Gastroesophageal sphincter (tissue), 4 donors: ENCODE measurements around the gene SRGN. TPM values are rescaled to one million over a fixed set of nuclear protein-coding genes. Genes with fewer than 3 reads are reported as not detected.

Experiments used
- ATAC-seq: fragments of 150-250 bp; one replicate; pipeline ENCODE4 v1.9.1; 2016; ENCODE audit warnings: mild to moderate bottlenecking, moderate library complexity
- H3K27ac ChIP-seq, 4 donors: fragments of 200-600 bp; sonication (generic) in 3 of 4; 1 replicate in 3 of 4; 2 replicates in 1 of 4; pipeline ENCODE4 v1.5.1; 2016 to 2019
- H3K27me3 ChIP-seq: fragments of 200-600 bp; sonication (generic); one replicate; pipeline ENCODE4 v1.5.1; 2019
- H3K36me3 ChIP-seq, 2 donors: fragments of 200-600 bp; sonication (generic); one replicate each; pipeline ENCODE4 v1.5.1; 2019; ENCODE audit warnings: control low read depth in 1 of 2
- H3K4me1 ChIP-seq, 3 donors: fragments of 200-600 bp; sonication (generic); 1 replicate in 2 of 3; 2 replicates in 1 of 3; pipeline ENCODE4 v1.5.1; 2016 to 2019; ENCODE audit warnings: control low read depth in 2 of 3
- H3K4me3 ChIP-seq, 2 donors: fragments of 200-600 bp; sonication (generic); one replicate each; pipeline ENCODE4 v1.5.1; 2019; ENCODE audit warnings: mild to moderate bottlenecking in 1 of 2, moderate library complexity in 1 of 2
- H3K9me3 ChIP-seq, 3 donors: fragments of 200-600 bp; sonication (generic); one replicate each; pipeline ENCODE4 v1.5.1; 2017 to 2019; ENCODE audit warnings: control low read depth in 2 of 3
- EP300 ChIP-seq: sonication (generic); formaldehyde crosslinking; IDR thresholded peaks from one replicate; pipeline ENCODE4 v1.6.1; 2017; ENCODE audit warnings: antibody characterized with exemption, mild to moderate bottlenecking
- POLR2A ChIP-seq, 2 donors: fragments of 450-650 bp; IDR thresholded peaks; one replicate each; pipeline ENCODE4 v1.6.1; 2017; ENCODE audit warnings: antibody characterized with exemption in 2 of 2, mild to moderate bottlenecking in 2 of 2, moderate library complexity in 1 of 2
- POLR2AphosphoS5 ChIP-seq: sonication (generic); formaldehyde crosslinking; IDR thresholded peaks from one replicate; pipeline ENCODE4 v1.6.1; 2017; ENCODE audit warnings: antibody characterized with exemption
- WGBS, 2 donors: methylation state at CpG; one replicate each; pipeline ENCODE4 v1.1.5; 2018; ENCODE audit warnings: low coverage in 1 of 2; 5-methylcytosine and 5-hydroxymethylcytosine counted together
- total RNA-seq, 4 donors: library from RNA; depleted of rRNA; stranded (reverse); fragments of >200 nt; gene quantifications; one replicate each; pipeline ENCODE4 v1.1.0, GENCODE V29; 2016
- TF ChIP-seq, protein P1 (sequence below), 4 experiments: fragments of 200-600 bp in 2 of 4; fragments of 450-650 bp in 2 of 4; sonication (generic) in 1 of 4; IDR thresholded peaks; one replicate each; pipeline ENCODE4 v1.5.1; 2017 to 2019; ENCODE audit warnings: antibody characterized with exemption in 4 of 4, mild to moderate bottlenecking in 2 of 4, moderate library complexity in 2 of 4

The SRGN gene
- total RNA-seq, 4 donors from 2014 or later = 14.9 to 143 (median 97.8) TPM

DNA sequence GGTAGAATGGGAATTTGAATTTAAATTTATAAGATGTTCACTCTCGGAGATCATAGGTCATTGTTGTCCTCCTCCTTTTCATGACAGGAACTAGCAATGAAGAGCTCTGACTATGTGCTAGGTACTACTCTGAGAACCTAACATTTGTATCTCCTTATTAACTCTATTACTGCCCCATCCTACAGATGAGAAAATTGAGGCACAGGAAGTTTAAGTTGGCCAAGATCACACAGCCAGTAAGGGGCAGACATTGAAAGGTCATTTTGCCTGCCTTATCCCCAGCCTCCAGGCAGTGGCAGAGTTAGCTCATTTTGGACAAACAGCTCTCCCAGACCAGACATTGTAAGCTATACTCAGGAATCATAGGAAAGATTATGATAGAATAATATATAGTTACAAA is 6.0 kb downstream of the SRGN start:
- H3K4me1 ChIP-seq = peaks cover 0 to 4% (median 0%) of the 10 kb centered on the region in 3 donors
- H3K4me3 ChIP-seq = no peak overlapping the region
- no peak for ATAC-seq
- TF ChIP-seq POLR2A (IDR thresholded peaks at IDR 0.05) = no peak
- TF ChIP-seq EP300 = no peak
- TF ChIP-seq, protein P1, sequence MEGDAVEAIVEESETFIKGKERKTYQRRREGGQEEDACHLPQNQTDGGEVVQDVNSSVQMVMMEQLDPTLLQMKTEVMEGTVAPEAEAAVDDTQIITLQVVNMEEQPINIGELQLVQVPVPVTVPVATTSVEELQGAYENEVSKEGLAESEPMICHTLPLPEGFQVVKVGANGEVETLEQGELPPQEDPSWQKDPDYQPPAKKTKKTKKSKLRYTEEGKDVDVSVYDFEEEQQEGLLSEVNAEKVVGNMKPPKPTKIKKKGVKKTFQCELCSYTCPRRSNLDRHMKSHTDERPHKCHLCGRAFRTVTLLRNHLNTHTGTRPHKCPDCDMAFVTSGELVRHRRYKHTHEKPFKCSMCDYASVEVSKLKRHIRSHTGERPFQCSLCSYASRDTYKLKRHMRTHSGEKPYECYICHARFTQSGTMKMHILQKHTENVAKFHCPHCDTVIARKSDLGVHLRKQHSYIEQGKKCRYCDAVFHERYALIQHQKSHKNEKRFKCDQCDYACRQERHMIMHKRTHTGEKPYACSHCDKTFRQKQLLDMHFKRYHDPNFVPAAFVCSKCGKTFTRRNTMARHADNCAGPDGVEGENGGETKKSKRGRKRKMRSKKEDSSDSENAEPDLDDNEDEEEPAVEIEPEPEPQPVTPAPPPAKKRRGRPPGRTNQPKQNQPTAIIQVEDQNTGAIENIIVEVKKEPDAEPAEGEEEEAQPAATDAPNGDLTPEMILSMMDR (IDR thresholded peaks at IDR 0.05) = no peak
- TF ChIP-seq POLR2AphosphoS5 = no peak
- WGBS, 2 donors = 73 to 90% methylated on average over 1 of the region's 1 CpG
- H3K27me3 ChIP-seq = no peaks in the 10 kb centered on the region
- H3K36me3 ChIP-seq = peaks cover 0 to 8% of the 10 kb centered on the region in 2 donors
- H3K9me3 ChIP-seq = no peaks in the 10 kb centered on the region
- H3K27ac ChIP-seq = no peak overlapping the region

DNA sequence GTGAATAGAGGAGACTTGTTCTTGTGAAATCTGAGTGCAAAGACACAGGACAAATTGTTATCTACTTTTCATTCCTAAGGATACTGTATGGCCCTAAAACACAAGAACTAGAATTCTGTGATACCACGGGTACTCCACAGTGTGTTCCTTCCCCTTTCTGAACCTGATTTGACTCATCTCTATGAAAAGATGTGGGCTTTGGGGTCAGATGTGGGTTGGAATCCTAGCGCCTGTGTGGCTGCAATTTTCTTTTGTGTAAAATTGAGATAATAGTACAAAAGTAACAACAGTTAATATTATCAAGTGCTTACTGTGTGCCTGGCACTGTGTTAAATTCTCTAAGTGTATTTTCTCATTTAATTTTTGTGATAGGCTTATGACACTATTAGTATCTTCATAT is 8.1 kb downstream of the SRGN start:
- peaks cover 4% of the 10 kb centered on the region for H3K27me3 ChIP-seq
- ATAC-seq = no peak
- TF ChIP-seq EP300 (no peak), POLR2A (IDR thresholded peaks at IDR 0.05) (no peak), POLR2AphosphoS5 (no peak)
- TF ChIP-seq, protein P1 (IDR thresholded peaks at IDR 0.05) = no peak
- peaks cover 0 to 8% of the 10 kb centered on the region in 2 donors for H3K36me3 ChIP-seq
- H3K4me1 ChIP-seq = peaks cover 0 to 4% (median 0%) of the 10 kb centered on the region in 3 donors
- WGBS, 2 donors = 63 to 78% methylated on average over 2 of the region's 2 CpGs
- H3K4me3 ChIP-seq = no peak overlapping the region
- no peaks in the 10 kb centered on the region for H3K9me3 ChIP-seq
- H3K27ac ChIP-seq = no peak overlapping the region

DNA sequence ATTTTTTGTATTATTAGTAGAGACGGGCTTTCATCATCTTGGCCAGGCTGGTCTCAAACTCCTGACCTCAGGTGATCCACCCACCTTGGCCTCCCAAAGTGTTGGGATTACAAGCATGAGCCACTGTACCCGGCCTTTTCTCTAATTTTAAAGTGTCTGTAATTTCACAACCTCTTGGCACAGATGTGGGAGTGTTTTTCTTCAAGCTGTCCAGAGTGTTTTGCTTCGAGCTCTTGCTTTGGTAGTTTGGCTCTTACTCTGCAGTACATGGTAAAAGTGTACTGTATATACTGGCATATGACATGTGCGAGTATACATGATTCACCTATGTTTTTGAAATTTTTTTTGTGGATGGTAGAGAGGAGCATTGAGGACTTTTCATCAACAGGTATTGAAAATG is 9.8 kb downstream of the SRGN start:
- Histone ChIP-seq H3K27ac (no peak overlapping the region), H3K4me1 (peaks cover 0 to 4% (median 0%) of the 10 kb centered on the region in 3 donors), H3K27me3 (peaks cover 15% of the 10 kb centered on the region), H3K9me3 (no peaks in the 10 kb centered on the region), H3K4me3 (no peak overlapping the region), H3K36me3 (peaks cover 0 to 8% of the 10 kb centered on the region in 2 donors)
- 79 to 89% methylated on average over 3 to 4 of the region's 4 CpGs for WGBS, 2 donors
- TF ChIP-seq POLR2A (IDR thresholded peaks at IDR 0.05) = no peak
- no peak for ATAC-seq

DNA sequence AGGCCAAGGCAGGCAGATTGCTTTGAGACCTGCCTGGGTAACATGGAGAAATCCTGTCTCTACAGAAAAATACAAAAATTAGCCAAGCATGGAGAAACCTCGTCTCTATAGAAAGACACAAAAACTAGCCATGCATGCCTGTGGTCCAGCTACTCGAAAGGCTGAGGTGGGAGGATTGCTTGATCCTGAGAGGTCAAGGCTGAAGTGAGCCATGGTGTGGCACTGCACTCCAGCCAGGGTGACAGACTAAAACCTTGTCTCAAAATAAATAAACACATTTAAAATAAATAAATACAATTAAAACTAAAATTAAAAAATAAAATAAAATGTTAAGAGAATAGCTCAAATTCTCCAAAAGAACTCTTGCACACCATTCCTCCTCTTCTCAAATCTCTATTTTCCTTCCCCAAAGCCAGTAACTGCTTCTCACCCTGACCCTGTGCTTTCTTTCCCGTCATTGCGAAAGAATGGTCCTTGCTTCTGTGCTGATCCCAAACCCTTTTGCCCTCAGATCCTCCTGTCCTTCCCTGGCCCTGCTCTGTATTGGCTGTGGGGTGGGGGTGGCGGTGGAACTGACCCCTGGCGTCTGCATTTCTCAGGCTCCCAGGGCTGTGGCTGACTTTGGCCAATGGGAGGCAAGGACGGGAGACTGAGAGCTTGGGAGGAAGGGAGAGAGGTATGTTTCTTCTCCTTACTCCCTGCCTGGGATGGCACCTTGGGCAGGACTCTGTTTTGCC is 12.4 kb downstream of the SRGN start:
- ATAC-seq = no peak
- TF ChIP-seq, protein P1 (IDR thresholded peaks at IDR 0.05) = no peak
- no peak for TF ChIP-seq POLR2AphosphoS5
- TF ChIP-seq POLR2A (IDR thresholded peaks at IDR 0.05) = no peak
- TF ChIP-seq EP300 = no peak
- WGBS, 2 donors = 49 to 58% methylated on average over 4 to 5 of the region's 7 CpGs

DNA sequence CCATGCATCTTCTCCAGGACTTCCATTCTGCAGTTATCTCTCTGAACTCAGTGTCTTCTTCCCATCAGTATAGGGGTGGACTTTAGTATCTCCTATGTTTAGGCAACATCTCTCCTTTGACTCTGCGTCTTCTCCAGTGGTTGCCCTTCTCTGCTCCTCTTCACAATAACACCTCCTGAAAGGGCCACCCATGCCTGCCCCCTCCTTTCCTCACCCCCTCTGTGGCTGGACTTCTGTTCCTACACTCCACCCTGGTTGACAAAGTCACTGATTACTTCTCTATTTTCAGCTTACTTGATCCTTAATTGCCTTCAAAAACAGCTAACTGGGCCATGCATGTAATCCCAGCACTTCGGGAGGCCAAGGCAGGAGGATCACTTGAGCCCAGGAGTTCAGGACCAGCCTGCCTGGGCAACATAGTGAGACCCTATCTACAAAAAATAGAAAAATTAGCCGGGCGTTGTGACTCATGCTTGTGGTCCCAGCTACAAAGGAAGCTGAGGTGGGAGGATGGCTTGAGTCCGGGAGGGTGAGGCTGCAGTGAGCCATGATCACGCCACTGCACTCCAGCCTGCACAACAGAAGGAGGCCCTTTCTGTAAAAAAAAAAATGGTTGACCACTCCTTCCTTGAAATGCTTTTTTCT is 13.7 kb downstream of the SRGN start:
- TF ChIP-seq POLR2AphosphoS5 (no peak), POLR2A (IDR thresholded peaks at IDR 0.05) (no peak), EP300 (no peak)
- TF ChIP-seq, protein P1 (IDR thresholded peaks at IDR 0.05) = no peak
- Histone ChIP-seq H3K27me3 (peaks cover 15% of the 10 kb centered on the region), H3K36me3 (peaks cover 0 to 15% of the 10 kb centered on the region in 2 donors), H3K4me3 (no peak overlapping the region), H3K9me3 (no peaks in the 10 kb centered on the region), H3K27ac (no peak overlapping the region), H3K4me1 (no peaks in the 10 kb centered on the region)
- WGBS, 2 donors = 43 to 85% methylated on average over 3 to 5 of the region's 6 CpGs
- no peak for ATAC-seq

More for the DNA sequence above, 12.4 kb downstream of the SRGN start:
- H3K9me3 ChIP-seq = no peaks in the 10 kb centered on the region
- peaks cover 15% of the 10 kb centered on the region for H3K27me3 ChIP-seq
- peaks cover 0 to 13% of the 10 kb centered on the region in 2 donors for H3K36me3 ChIP-seq
- H3K27ac ChIP-seq = no peak overlapping the region
- no peak overlapping the region for H3K4me3 ChIP-seq
- no peaks in the 10 kb centered on the region for H3K4me1 ChIP-seq
